ENCODE results near the gene MOXD1. TPM values are rescaled to one million over a fixed set of nuclear protein-coding genes. Genes with fewer than 3 reads are reported as not detected.

The MOXD1 gene
- total RNA-seq, 4 donors from 2014 or later, result 1.3 to 3.8 (median 1.5) TPM

DNA sequence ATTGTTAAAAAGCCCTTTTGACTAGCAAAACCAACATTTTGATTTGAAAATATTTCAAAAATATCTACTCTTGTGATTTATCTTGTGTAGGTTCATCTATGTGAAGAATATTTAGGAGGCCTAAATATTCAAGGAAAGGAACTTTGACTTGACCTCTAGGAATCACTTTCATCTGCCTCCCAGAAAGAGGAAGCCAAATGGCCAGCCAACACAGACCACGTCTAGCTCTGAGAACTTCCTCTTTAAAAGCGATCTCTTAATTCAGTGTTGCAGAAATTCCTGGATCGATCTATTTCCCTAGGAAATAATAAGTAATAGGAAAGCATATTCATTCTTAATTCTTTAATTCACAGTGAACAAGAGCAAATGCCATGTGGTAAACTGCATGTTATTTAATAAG, 9.6 kb upstream of the MOXD1 start:
- Histone ChIP-seq H3K27me3 (no peaks in the 10 kb centered on the region), H3K27ac (no peak overlapping the region), H3K4me3 (replicated peaks in 1 of 3) (no peak overlapping the region), H3K4me1 (no peaks in the 10 kb centered on the region), H3K9me3 (no peaks in the 10 kb centered on the region), H3K36me3 (no peaks in the 10 kb centered on the region)
- no peak for TF ChIP-seq POLR2A (IDR thresholded peaks at IDR 0.05)
- TF ChIP-seq, protein P1, sequence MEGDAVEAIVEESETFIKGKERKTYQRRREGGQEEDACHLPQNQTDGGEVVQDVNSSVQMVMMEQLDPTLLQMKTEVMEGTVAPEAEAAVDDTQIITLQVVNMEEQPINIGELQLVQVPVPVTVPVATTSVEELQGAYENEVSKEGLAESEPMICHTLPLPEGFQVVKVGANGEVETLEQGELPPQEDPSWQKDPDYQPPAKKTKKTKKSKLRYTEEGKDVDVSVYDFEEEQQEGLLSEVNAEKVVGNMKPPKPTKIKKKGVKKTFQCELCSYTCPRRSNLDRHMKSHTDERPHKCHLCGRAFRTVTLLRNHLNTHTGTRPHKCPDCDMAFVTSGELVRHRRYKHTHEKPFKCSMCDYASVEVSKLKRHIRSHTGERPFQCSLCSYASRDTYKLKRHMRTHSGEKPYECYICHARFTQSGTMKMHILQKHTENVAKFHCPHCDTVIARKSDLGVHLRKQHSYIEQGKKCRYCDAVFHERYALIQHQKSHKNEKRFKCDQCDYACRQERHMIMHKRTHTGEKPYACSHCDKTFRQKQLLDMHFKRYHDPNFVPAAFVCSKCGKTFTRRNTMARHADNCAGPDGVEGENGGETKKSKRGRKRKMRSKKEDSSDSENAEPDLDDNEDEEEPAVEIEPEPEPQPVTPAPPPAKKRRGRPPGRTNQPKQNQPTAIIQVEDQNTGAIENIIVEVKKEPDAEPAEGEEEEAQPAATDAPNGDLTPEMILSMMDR (IDR thresholded peaks at IDR 0.05), result no peak
- no peak for DNase-seq
- 80 to 86% methylated on average over 3 of the region's 3 CpGs for WGBS, 2 donors
- intact Hi-C loops (cut with DNase I), result no loop called here

- Histone ChIP-seq H3K4me1 (peaks cover 0 to 14% of the 10 kb centered on the region in 2 donors), H3K27me3 (no peaks in the 10 kb centered on the region), H3K9me3 (no peaks in the 10 kb centered on the region), H3K4me3 (replicated peaks in 1 of 3) (no peak overlapping the region), H3K27ac (no peak overlapping the region), H3K36me3 (no peaks in the 10 kb centered on the region)
- WGBS, 2 donors, result 72 to 75% methylated on average over 2 of the region's 2 CpGs
- no peak for TF ChIP-seq POLR2A (IDR thresholded peaks at IDR 0.05)
- TF ChIP-seq, protein P1 (IDR thresholded peaks at IDR 0.05), result no peak
- intact Hi-C loops (cut with DNase I), result no loop called here
- DNase-seq, result no peak
These were observed 4.1 kb upstream of the MOXD1 start for GRCh38 chr6:132405143-132405915.

DNA sequence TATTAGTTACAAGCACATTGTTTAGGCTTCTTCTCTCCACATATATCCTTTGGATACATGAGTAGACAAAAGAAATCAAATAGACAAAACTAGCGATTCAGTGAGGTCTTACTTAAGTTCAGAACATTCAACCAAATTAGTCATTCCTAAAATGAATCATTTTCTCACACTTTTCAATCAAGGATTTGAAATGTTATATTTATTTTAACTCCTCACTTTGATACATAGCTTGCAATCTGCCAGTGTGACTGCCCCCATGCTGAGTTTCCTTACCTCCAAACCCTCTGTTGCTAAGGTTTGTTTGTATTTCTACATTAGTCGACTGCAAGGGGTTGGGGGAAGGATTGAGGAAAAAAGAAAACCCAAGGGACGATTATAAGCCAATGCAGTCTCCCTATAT, 3.5 kb upstream of the MOXD1 start:
- no peaks in the 10 kb centered on the region for H3K9me3 ChIP-seq
- no peak overlapping the region for H3K4me3 ChIP-seq (replicated peaks in 1 of 3)
- intact Hi-C loops (cut with DNase I), result no loop called here
- WGBS, 2 donors, result 44 to 49% methylated on average over 3 of the region's 3 CpGs
- DNase-seq, result no peak
- no peak overlapping the region for H3K27ac ChIP-seq
- TF ChIP-seq POLR2A (IDR thresholded peaks at IDR 0.05), result no peak
- TF ChIP-seq, protein P1 (IDR thresholded peaks at IDR 0.05), result no peak
- no peaks in the 10 kb centered on the region for H3K36me3 ChIP-seq
- no peaks in the 10 kb centered on the region for H3K27me3 ChIP-seq
- H3K4me1 ChIP-seq, result peaks cover 0 to 14% of the 10 kb centered on the region in 2 donors

DNA sequence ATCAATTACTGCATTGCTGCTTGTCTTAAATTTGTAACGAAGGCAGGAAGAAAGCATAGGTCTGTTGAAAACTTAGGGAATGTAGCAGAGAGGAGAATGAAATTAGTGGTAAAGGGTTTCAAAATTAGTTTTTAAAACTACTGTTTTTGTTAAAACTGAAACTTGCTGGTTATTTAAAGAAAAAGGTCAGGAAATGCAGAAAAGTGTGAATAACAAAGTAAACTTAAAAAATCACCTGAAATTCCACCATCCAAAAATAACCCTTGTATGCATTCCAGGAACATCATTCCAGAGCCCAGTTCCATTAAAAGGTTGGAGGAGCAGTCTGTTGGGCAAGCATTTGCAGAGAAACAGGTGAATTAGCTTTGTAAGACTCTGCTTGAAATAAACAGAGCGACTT, 3.1 kb upstream of the MOXD1 start:
- H3K4me3 ChIP-seq (replicated peaks in 1 of 3), result no peak overlapping the region
- H3K27ac ChIP-seq, result no peak overlapping the region
- H3K4me1 ChIP-seq, result peaks cover 0 to 14% of the 10 kb centered on the region in 2 donors
- intact Hi-C loops (cut with DNase I), result no loop called here
- no peaks in the 10 kb centered on the region for H3K36me3 ChIP-seq
- WGBS, 2 donors, result 63 to 77% methylated on average over 2 of the region's 2 CpGs
- H3K27me3 ChIP-seq, result no peaks in the 10 kb centered on the region
- H3K9me3 ChIP-seq, result no peaks in the 10 kb centered on the region
- TF ChIP-seq, protein P1 (IDR thresholded peaks at IDR 0.05), result no peak
- no peak for TF ChIP-seq POLR2A (IDR thresholded peaks at IDR 0.05)
- DNase-seq, result no peak

DNA sequence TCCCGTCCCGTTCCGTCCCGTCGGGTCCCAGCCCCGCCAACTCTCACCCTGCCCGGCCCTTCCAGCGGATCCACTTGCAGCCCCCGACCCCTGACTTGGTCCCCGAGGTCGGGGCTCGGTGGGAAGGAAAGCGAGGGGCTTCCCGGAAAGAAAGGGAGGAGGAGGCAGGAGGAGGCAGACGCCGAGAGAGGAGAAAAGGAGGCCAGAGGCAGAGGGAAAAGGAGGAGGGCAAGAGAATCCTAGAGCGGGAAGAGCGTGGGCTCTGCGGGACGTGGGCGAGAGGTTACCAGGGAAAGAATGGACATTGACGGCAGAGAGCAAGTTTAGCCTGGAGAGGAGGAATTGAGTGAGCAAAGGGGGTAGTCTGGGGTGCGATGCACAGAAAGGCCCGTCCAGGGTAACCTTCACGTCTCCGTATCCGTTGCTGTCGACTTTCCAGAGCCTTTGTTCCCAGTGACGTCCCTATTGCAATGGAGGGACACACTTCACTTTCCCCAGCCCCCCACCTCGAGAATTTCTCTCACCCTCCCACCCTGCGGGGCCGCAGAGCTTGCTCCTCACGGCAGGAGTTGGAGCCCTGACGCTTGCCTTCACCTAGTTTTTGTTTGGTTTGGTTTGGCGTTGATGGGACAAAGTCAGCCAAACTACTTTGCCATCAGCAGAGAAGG, 477 bp upstream of the MOXD1 start:
- no peak for DNase-seq
- Histone ChIP-seq H3K4me1 (peaks cover 0 to 14% of the 10 kb centered on the region in 2 donors), H3K4me3 (replicated peaks in 1 of 3) (peak overlapping the region; percentile 47 to 61 (median 50)), H3K27ac (no peak overlapping the region), H3K9me3 (no peaks in the 10 kb centered on the region), H3K36me3 (no peaks in the 10 kb centered on the region), H3K27me3 (no peaks in the 10 kb centered on the region)
- whole genome bisulfite sequencing, 2 donors, result 12 to 13% methylated on average over 26 to 28 of the region's 35 CpGs
- intact Hi-C loops (cut with DNase I), result no loop called here
- no peak for TF ChIP-seq POLR2A (IDR thresholded peaks at IDR 0.05)
- TF ChIP-seq, protein P1 (IDR thresholded peaks at IDR 0.05), result no peak

Data from thyroid gland (tissue), 4 donors.